CD4-positive, alpha-beta memory T cell (primary cell): Measurements from ENCODE around the gene BMPR1B. TPM values are rescaled to one million over a fixed set of nuclear protein-coding genes. Genes with fewer than 3 reads are reported as not detected.

Experiments used
- CTCF ChIA-PET: fragments of 350-600 bp; sonication (Branson Sonifier 250); formaldehyde crosslinking; loops from one replicate; lab custom pipeline; 2021; ENCODE audit warnings: inconsistent platforms; ENCODE audit not compliant: partially characterized antibody; lab: Charles Lee
- POLR2A ChIA-PET: fragments of 350-600 bp; sonication (Branson Sonifier 250); formaldehyde crosslinking; loops from one replicate; lab custom pipeline; 2021; ENCODE audit not compliant: partially characterized antibody; lab: Charles Lee
- DNase-seq, 5 donors: peaks; one replicate each; pipeline versions ENCODE4 v3.0.0 to v3.0.0-alpha.2; 2020 to 2022; ENCODE audit warnings: mixed read lengths in 1 of 5
- H3K27ac ChIP-seq: one replicate; pipeline ENCODE4 v1.7.0; 2013; ENCODE audit warnings: low read depth, low read length
- H3K27me3 ChIP-seq: 2 replicates; pipeline ENCODE4 v1.7.0; 2013; ENCODE audit warnings: mild to moderate bottlenecking, low read length, moderate library complexity; ENCODE audit not compliant: insufficient read depth
- H3K36me3 ChIP-seq: 2 replicates; pipeline ENCODE4 v1.7.0; 2013; ENCODE audit warnings: mild to moderate bottlenecking, low read length, moderate library complexity; ENCODE audit not compliant: insufficient read depth
- H3K4me1 ChIP-seq: 2 replicates; pipeline ENCODE4 v1.7.0; 2013; ENCODE audit warnings: mild to moderate bottlenecking, low read length, moderate library complexity; ENCODE audit not compliant: insufficient read depth
- H3K4me3 ChIP-seq, 2 donors: one replicate each; pipeline ENCODE4 v1.7.0; 2013; ENCODE audit warnings: low read length in 2 of 2, mild to moderate bottlenecking in 1 of 2
- H3K9me3 ChIP-seq, 2 donors: one replicate each; pipeline ENCODE4 v1.7.0; 2013; ENCODE audit warnings: low read length in 2 of 2, control low read depth in 1 of 2; ENCODE audit not compliant: control insufficient read depth in 1 of 2
- H3K27ac Mint-ChIP-seq, 7 donors: one replicate each; pipeline ENCODE4 v1.8.0; 2020 to 2021; ENCODE audit warnings: mixed read lengths in 7 of 7, mild to moderate bottlenecking in 6 of 7, inconsistent platforms in 3 of 7, moderate library complexity in 3 of 7
- H3K27me3 Mint-ChIP-seq, 2 donors: one replicate each; pipeline ENCODE4 v1.8.0; 2020 to 2021; ENCODE audit warnings: mixed read lengths in 2 of 2
- H3K36me3 Mint-ChIP-seq, 2 donors: one replicate each; pipeline ENCODE4 v1.8.0; 2020 to 2021; ENCODE audit warnings: mixed read lengths in 2 of 2, inconsistent platforms in 1 of 2, mild to moderate bottlenecking in 1 of 2
- H3K4me1 Mint-ChIP-seq, 4 donors: one replicate each; pipeline ENCODE4 v1.8.0; 2020 to 2021; ENCODE audit warnings: mixed read lengths in 4 of 4, mild to moderate bottlenecking in 1 of 4
- H3K4me3 Mint-ChIP-seq, 8 donors: one replicate each; pipeline ENCODE4 v1.8.0; 2020 to 2021; ENCODE audit warnings: mixed read lengths in 8 of 8, mild to moderate bottlenecking in 7 of 8, moderate library complexity in 6 of 8, inconsistent platforms in 3 of 8
- H3K9me3 Mint-ChIP-seq, 8 donors: one replicate each; pipeline ENCODE4 v1.8.0; 2020 to 2021; ENCODE audit warnings: mixed read lengths in 8 of 8, mild to moderate bottlenecking in 5 of 8, inconsistent platforms in 3 of 8, moderate library complexity in 1 of 8
- intact Hi-C: fragments of 100-400 bp; cut with micrococcal nuclease; formaldehyde crosslinking; loops from one replicate; pipeline ENCODE4 v1.15.1; 2023
- polyA plus RNA-seq, 2 donors: library from polyadenylated mRNA; unstranded; fragments of 300-500 nt; fragmentation: Illumina TruSeq; gene quantifications; one replicate each; pipeline ENCODE4 v1.2.3, GENCODE V29; 2021
- total RNA-seq, 2 experiments: library from RNA; stranded (reverse); gene quantifications; one replicate each; pipeline ENCODE4 v1.2.3, GENCODE V29; 2021

Gene BMPR1B
- total and polyA plus RNA-seq, 4 experiments from 2014 or later: 0.17 TPM; not detected in 3

DNA sequence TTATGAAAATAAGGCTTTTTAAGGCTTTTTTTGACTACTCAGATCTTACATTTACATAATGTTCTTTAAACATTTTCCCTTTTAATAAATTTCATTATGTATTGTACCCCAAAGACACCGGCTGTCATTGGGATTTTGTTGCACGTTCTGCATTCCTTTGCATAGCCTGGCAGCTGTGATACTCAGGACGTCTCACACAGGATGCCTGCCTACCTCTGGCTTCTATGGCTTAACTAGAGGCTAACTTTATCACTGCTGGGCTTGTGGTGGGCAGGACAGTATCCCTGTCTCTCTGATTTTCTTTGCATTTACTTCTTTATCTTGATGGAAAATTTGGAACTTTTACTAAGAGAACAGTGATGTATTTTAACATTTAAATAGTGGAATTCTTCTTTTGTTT lies 147.8 kb downstream of the BMPR1B start:
- CTCF ChIA-PET: no interaction called here
- POLR2A ChIA-PET: no interaction called here

DNA sequence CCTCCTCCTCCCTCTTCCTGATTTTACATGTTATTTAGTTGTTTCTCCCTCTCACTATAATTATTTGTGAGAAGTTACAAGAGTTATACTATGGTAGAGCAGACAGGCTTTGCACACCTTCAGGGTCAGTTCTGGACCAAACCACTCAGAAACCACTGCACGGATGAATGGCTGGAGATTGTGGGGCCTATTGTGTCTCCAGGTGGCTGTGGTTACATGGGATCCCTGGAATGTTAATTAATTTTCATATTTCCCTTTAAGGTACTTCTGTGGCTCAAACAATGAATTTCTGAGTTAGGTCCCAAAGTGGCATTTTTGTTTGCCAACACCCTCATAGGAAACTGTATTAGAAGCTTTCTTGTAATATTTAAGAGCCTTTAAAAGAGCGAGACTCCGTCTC lies 151.9 kb downstream of the BMPR1B start:
- Histone ChIP-seq H3K36me3 (no peaks in the 10 kb centered on the region), H3K4me1 (peaks cover 15% of the 10 kb centered on the region), H3K27ac (no peak overlapping the region), H3K9me3 (no peaks in the 10 kb centered on the region), H3K4me3 (no peak overlapping the region), H3K27me3 (no peaks in the 10 kb centered on the region)
- no peaks in the 10 kb centered on the region for H3K36me3 Mint-ChIP-seq
- CTCF ChIA-PET: no interaction called here
- H3K4me1 Mint-ChIP-seq: peaks cover 9 to 23% (median 19%) of the 10 kb centered on the region in 4 donors
- POLR2A ChIA-PET: no interaction called here
- no peak overlapping the region for H3K27ac Mint-ChIP-seq
- intact Hi-C loops: no loop called here
- H3K27me3 Mint-ChIP-seq: no peaks in the 10 kb centered on the region
- peaks cover 0 to 4% (median 0%) of the 10 kb centered on the region in 8 donors for H3K9me3 Mint-ChIP-seq
- DNase-seq: no peak
- no peak overlapping the region for H3K4me3 Mint-ChIP-seq

More for the DNA sequence above, 147.8 kb downstream of the BMPR1B start:
- H3K9me3 Mint-ChIP-seq: no peaks in the 10 kb centered on the region
- no peak overlapping the region for H3K4me3 Mint-ChIP-seq
- no peaks in the 10 kb centered on the region for H3K4me1 Mint-ChIP-seq
- no peak for DNase-seq
- H3K4me3 ChIP-seq: no peak overlapping the region
- H3K27ac ChIP-seq: no peak overlapping the region
- H3K9me3 ChIP-seq: no peaks in the 10 kb centered on the region
- no peak overlapping the region for H3K27ac Mint-ChIP-seq
- no peaks in the 10 kb centered on the region for H3K36me3 ChIP-seq
- H3K27me3 ChIP-seq: no peaks in the 10 kb centered on the region
- no peaks in the 10 kb centered on the region for H3K4me1 ChIP-seq
- H3K27me3 Mint-ChIP-seq: peaks cover 0 to 2% of the 10 kb centered on the region in 2 donors
- H3K36me3 Mint-ChIP-seq: no peaks in the 10 kb centered on the region
- intact Hi-C loops: no loop called here

DNA sequence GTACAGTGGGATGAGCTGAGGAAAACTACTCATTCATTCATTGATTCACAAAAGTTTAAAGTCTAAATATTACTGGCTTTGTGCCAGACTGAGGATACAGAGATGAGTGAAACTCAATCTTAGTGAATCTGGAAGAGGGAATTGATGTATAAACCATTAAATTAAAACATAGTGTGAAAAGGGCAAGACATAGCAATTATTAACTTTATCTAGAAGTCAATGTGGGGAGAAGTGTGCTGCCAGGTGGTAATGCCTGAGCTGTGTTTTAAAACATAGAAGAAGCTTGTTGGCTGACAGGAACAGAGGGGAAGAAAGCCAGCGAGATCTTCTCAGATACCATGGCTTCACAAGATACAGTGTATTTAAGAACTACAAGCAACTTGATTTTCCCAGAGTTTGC lies 153.4 kb downstream of the BMPR1B start:
- no peak overlapping the region for H3K27ac ChIP-seq
- no peaks in the 10 kb centered on the region for H3K36me3 ChIP-seq
- no peaks in the 10 kb centered on the region for H3K36me3 Mint-ChIP-seq
- H3K4me3 Mint-ChIP-seq: no peak overlapping the region
- no peak for DNase-seq
- no peaks in the 10 kb centered on the region for H3K9me3 ChIP-seq
- H3K27ac Mint-ChIP-seq: peak overlapping the region in 1 of 7 donors; percentile 47
- peaks cover 9 to 26% (median 20%) of the 10 kb centered on the region in 4 donors for H3K4me1 Mint-ChIP-seq
- no peaks in the 10 kb centered on the region for H3K27me3 Mint-ChIP-seq
- CTCF ChIA-PET: no interaction called here
- H3K9me3 Mint-ChIP-seq: peaks cover 0 to 6% (median 4%) of the 10 kb centered on the region in 8 donors
- intact Hi-C loops: no loop called here
- POLR2A ChIA-PET: no interaction called here
- H3K4me3 ChIP-seq: no peak overlapping the region
- peaks cover 15% of the 10 kb centered on the region for H3K4me1 ChIP-seq
- no peaks in the 10 kb centered on the region for H3K27me3 ChIP-seq

DNA sequence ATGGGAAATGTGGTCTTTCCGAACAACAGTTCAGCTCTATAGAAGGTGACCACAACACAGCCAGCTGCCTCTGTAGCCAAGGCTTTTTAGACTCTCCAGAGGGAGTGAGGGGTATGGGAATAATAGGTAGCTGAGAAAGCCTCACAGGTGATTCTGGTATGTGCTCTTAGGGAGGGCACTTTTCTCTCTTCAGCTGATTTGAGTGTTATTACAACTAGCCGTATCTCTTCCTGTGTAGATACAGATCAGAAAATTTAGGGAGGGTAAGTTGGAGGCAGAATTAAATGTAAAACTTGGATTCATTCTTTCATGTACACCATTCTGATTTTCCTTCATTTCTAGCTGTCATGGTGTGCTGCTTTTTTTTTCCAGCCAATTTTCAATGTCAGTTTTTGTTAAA lies 154.9 kb downstream of the BMPR1B start:
- H3K4me1 ChIP-seq: peaks cover 15% of the 10 kb centered on the region
- H3K9me3 ChIP-seq: no peaks in the 10 kb centered on the region
- peaks cover 0 to 15% (median 7%) of the 10 kb centered on the region in 8 donors for H3K9me3 Mint-ChIP-seq
- no peak overlapping the region for H3K27ac ChIP-seq
- H3K36me3 ChIP-seq: no peaks in the 10 kb centered on the region
- no peak for DNase-seq
- intact Hi-C loops: no loop called here
- no peaks in the 10 kb centered on the region for H3K27me3 ChIP-seq
- POLR2A ChIA-PET: interaction anchor here (1.1 kb wide), 1 partner anchor 10 kb away, joined by 3 read pairs; no protein-coding TSS in a partner anchor
- no peaks in the 10 kb centered on the region for H3K27me3 Mint-ChIP-seq
- CTCF ChIA-PET: no interaction called here
- H3K27ac Mint-ChIP-seq: peak overlapping the region in 2 of 7 donors; percentile 49 to 65
- H3K36me3 Mint-ChIP-seq: no peaks in the 10 kb centered on the region
- peak overlapping the region in 3 of 8 donors; percentile 21 to 46 (median 32) for H3K4me3 Mint-ChIP-seq
- H3K4me1 Mint-ChIP-seq: peaks cover 9 to 26% (median 20%) of the 10 kb centered on the region in 4 donors
- no peak overlapping the region for H3K4me3 ChIP-seq

DNA sequence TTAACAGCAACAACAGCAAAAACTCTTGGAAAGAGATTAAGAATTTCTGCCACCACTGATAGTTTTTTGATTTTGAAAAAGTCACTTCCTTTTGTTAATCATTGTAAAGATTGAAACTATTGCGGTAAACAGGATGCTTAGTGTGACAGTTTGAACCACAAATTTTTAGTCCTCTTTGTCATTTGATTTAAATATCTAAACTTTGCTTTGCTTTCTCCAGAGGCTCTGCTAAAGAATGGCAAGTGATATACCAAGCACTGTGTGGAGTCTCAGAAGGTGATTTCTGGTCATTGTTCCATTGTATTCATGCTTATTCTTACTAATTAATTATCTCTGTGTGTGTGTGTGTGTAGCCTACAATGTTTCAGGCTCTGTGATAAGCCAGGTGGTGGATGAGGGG lies 155.6 kb downstream of the BMPR1B start:
- H3K9me3 ChIP-seq: no peaks in the 10 kb centered on the region
- no peaks in the 10 kb centered on the region for H3K36me3 Mint-ChIP-seq
- peaks cover 9 to 26% (median 20%) of the 10 kb centered on the region in 4 donors for H3K4me1 Mint-ChIP-seq
- H3K9me3 Mint-ChIP-seq: peaks cover 0 to 18% (median 10%) of the 10 kb centered on the region in 8 donors
- H3K4me3 ChIP-seq: no peak overlapping the region
- CTCF ChIA-PET: no interaction called here
- peak overlapping the region in 5 of 7 donors; percentile 49 to 86 (median 71) for H3K27ac Mint-ChIP-seq
- peak in 2 of 5 donors; percentile 4 to 8 for DNase-seq
- no peaks in the 10 kb centered on the region for H3K36me3 ChIP-seq
- no peaks in the 10 kb centered on the region for H3K27me3 Mint-ChIP-seq
- no peak overlapping the region for H3K27ac ChIP-seq
- POLR2A ChIA-PET: interaction anchor here (0.7 to 1.1 kb wide), 2 partner anchors 11 to 83 kb away, joined by 3 read pairs; no protein-coding TSS in a partner anchor
- H3K4me3 Mint-ChIP-seq: peak overlapping the region in 5 of 8 donors; percentile 0 to 30 (median 19)
- H3K4me1 ChIP-seq: peaks cover 15% of the 10 kb centered on the region
- intact Hi-C loops: no loop called here
- H3K27me3 ChIP-seq: no peaks in the 10 kb centered on the region

DNA sequence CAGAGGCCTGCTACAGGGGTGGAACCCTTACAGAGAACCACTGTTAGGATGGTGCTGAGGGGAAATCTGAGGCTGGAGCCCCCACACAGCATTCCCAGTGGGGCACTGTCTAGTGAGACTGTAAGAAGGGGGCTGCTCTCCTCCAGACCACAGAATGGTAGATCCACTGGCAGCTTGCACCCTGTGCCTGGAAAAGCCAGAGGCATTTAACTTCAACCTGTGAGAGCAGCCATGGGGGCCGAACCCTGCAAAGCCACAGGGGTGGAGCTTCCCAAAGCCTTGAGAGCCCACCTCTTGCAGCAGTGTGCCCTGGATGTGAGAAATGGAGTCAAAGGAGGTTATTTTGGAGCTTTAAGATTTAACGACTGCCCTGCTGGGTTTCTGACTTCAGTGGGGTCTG lies 159.4 kb downstream of the BMPR1B start:
- ChIA-PET POLR2A (no interaction called here), CTCF (no interaction called here)
- no peak overlapping the region for H3K4me3 ChIP-seq
- H3K36me3 ChIP-seq: no peaks in the 10 kb centered on the region
- Mint-ChIP-seq H3K36me3 (no peaks in the 10 kb centered on the region), H3K4me1 (peaks cover 9 to 21% (median 17%) of the 10 kb centered on the region in 4 donors), H3K27ac (no peak overlapping the region), H3K27me3 (no peaks in the 10 kb centered on the region), H3K4me3 (no peak overlapping the region), H3K9me3 (peaks cover 0 to 18% (median 10%) of the 10 kb centered on the region in 8 donors)
- intact Hi-C loops: no loop called here
- no peaks in the 10 kb centered on the region for H3K9me3 ChIP-seq
- no peaks in the 10 kb centered on the region for H3K27me3 ChIP-seq
- no peak overlapping the region for H3K27ac ChIP-seq
- DNase-seq: no peak
- peaks cover 15% of the 10 kb centered on the region for H3K4me1 ChIP-seq

DNA sequence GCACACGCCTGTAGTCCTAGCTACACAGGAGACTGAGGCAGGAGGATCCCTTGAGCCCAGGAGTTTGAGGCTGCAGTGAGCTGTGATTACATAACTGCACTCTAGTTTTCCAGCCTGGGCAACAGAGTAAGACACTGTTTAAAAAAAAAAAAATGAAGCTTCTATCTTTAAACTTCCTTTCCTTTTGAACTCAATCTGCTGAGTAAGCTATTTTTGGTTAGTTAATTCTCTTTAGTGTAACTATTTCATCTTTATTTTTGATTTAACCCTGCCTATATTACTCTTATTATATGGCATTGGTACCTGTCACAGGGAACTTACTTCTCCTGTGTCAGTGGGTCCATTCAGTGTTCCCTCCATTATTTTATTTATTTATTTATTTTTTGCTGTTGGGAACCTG lies 160.8 kb downstream of the BMPR1B start:
- CTCF ChIA-PET: no interaction called here

More for the DNA sequence above, 160.8 kb downstream of the BMPR1B start:
- DNase-seq: no peak
- POLR2A ChIA-PET: no interaction called here
- H3K27me3 ChIP-seq: no peaks in the 10 kb centered on the region
- Mint-ChIP-seq H3K36me3 (no peaks in the 10 kb centered on the region), H3K4me3 (no peak overlapping the region), H3K27me3 (no peaks in the 10 kb centered on the region), H3K27ac (no peak overlapping the region), H3K4me1 (peaks cover 3 to 12% (median 9%) of the 10 kb centered on the region in 4 donors), H3K9me3 (peaks cover 0 to 18% (median 10%) of the 10 kb centered on the region in 8 donors)
- no peak overlapping the region for H3K4me3 ChIP-seq
- peaks cover 9% of the 10 kb centered on the region for H3K4me1 ChIP-seq
- intact Hi-C loops: no loop called here
- no peaks in the 10 kb centered on the region for H3K36me3 ChIP-seq
- no peaks in the 10 kb centered on the region for H3K9me3 ChIP-seq
- H3K27ac ChIP-seq: no peak overlapping the region
